Heart left ventricle (tissue), 13 donors: ENCODE results near the gene OR8B12.

Source experiments
- POLR2A ChIP-seq, 2 donors: fragments of 450-650 bp; IDR thresholded peaks; one replicate each; pipeline ENCODE4 v1.6.1; 2017; ENCODE audit warnings: antibody characterized with exemption in 2 of 2, mild to moderate bottlenecking in 2 of 2, moderate library complexity in 2 of 2
- TF ChIP-seq, protein P1 (sequence below), 12 donors: fragments of 200-600 bp; sonication (generic) in 4 of 12; IDR thresholded peaks; one replicate each; pipeline versions ENCODE4 v1.5.0 to v1.8.0; 2018 to 2022; ENCODE audit warnings: antibody characterized with exemption in 12 of 12, mild to moderate bottlenecking in 5 of 12
- donor health status: ischemic (EF 13 %, LVEDD 7.1; RV severe dilation, severe dysfunction).
- donor health status: DM: no; HTN: yes; CAD: no.
- donor health status: DM: no; HTN: no; CAD: no.
- donor health status: ischemic (EF 25% LVEDD 6.9; RV normal size, moderate dysfunction).
- donor health status: ischemic (EF 25% LVEDD 5.7; RV mildly dilated, moderate dysfunction).
- donor health status: ischemic (EF 35%, LVEDD 5.7; RV mildly dilated, moderate dysfunction).
- donor health status: nonischemic (EF 11% LVEDD 7.7; RV severe dilation, severe dysfunction).
- donor health status: DM: yes; HTN: yes; CAD: no.
- donor health status: PGD.
- donor health status: ischemic (EF 29% LVEDD 5.4; RV normal size, mild dysfunction).
- donor health status: nonischemic (EF 23%, LVEDD 6.1; RV moderate dilation, normal function).

DNA sequence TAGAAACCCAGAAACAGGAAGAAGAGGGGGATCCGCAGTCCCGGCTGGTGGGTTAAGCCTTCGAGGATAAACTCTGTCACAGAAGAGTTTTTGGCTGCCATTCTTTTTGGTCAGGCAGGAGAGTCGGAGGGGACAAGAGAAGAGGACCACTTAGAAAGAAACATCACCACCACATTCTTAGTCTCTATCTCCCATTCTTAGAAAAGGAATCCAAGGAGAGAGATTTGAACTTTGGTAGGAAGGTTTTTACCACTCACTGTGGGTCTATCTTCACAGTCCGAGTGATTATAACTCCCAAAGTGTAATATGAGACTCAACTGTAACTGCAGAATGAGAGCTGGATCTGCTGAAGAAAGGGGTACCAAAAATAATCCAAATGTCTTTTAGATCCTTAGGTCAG, at the start of gene OR8B12:
- TF ChIP-seq POLR2A (IDR thresholded peaks at IDR 0.05), result no peak
- TF ChIP-seq, protein P1, sequence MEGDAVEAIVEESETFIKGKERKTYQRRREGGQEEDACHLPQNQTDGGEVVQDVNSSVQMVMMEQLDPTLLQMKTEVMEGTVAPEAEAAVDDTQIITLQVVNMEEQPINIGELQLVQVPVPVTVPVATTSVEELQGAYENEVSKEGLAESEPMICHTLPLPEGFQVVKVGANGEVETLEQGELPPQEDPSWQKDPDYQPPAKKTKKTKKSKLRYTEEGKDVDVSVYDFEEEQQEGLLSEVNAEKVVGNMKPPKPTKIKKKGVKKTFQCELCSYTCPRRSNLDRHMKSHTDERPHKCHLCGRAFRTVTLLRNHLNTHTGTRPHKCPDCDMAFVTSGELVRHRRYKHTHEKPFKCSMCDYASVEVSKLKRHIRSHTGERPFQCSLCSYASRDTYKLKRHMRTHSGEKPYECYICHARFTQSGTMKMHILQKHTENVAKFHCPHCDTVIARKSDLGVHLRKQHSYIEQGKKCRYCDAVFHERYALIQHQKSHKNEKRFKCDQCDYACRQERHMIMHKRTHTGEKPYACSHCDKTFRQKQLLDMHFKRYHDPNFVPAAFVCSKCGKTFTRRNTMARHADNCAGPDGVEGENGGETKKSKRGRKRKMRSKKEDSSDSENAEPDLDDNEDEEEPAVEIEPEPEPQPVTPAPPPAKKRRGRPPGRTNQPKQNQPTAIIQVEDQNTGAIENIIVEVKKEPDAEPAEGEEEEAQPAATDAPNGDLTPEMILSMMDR (IDR thresholded peaks at IDR 0.05), result no peak
